CD4-positive, alpha-beta T cell treated with Interleukin-12 subunit alpha and Interleukin-12 subunit beta, for 1 hour (primary cell): ENCODE results near the gene PTPN14.

Experiments
- DNase-seq: peaks from one replicate; pipeline ENCODE4 v3.0.0-alpha.2; 2020

The PTPN14 gene

DNA sequence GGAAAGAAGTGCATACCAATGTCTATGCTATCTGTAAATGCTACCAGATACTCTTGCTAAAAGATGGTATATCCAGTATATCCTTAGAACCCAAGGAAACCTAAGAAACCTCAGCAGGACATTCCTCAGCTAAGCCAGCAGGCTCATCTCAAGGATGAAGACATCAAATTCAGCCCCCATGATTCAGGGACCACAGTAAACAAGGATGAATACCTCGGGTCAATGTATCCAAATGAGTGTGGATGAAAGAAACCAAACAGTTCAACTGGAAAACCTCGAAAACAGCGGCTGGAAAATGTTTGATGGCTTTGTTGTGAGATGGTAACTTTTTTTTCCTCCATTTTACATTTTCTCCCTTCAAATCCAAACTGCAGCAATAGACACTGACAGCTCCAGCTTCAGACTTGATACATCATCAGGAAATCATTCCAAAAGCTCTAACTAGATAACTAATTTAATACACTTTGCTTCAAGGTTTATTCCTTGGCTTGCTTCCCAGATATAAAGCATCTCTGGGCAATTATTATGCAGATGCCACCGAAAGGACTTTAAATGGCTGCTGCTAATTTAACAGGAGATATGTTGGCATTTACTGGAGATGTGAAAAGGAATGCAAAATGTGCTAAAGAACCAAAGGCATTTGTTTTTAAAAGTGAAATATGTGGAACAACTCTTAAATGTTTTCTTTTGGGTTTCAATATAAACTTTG is 196.8 kb downstream of the PTPN14 start:
- no peak for DNase-seq

DNA sequence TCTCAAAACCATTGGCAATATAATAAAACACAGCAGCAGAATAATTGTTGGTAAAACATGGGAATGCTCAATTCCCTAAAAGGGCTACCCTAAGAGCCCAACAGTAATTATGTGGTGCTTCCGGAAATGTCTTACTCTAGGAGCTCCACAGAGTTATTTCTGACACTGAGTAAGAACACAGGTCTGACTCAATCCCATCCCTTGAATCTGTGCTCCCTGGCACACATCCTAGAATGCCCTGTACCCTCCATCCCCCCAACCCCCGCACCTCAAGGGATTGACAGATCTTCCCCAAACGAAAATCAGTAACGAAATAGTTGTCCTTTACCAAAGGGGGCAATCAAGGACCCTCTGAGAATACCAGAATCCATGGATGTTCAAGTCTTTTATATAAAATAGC is 198.6 kb downstream of the PTPN14 start:
- DNase-seq, result no peak

DNA sequence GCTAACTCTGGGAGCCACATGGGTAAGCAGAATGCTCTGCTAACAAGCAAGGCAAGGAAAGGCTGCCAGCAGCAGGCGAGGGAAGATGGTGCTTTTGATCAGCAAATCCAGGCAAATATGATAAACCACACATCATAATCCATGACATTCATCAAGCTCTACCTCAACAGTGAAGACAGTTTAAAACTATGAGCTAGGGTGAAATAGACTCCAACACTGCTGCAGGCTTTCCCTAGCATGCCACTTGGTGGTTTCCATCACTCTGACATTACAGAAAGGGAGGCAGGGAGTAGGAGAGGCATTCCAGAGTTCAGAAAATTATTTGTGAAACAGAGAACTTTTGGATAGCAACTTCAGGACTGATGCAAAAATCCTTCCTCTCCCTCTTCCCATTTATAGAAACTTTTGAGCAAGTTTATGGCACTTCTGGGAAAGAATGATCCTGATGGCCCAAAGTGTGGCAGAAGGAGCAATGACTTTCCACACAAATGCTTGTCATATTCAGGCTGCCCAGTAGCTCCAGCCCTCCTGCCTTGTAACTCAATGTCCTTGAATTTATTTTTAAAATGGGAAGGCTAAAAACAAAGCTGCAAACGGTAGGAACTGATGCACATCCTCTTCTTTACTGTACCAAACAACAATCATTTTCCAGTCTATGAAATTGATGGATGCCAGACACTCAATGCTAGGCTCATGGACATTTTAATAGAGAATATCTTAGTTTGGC is 199.7 kb downstream of the PTPN14 start:
- no peak for DNase-seq

DNA sequence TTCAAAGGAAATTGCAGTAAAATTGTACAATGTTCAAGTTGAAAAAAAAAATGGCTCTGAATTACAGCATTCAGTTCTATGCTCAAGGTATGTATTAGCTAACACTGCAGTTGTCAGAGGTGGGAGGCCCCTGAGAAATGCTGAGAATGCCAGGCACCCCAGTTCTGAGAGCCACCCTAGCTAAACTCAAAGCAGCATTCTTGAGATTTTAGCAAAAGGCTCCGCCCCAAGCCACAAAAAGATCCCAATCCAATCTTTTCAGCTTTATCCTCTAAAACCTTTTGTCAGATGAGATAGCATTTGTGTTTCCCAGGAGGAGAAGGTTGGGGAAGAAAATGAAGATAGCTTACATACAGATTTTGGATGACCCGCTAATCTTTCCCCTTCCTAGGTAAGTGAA is 201.6 kb downstream of the PTPN14 start:
- no peak for DNase-seq

DNA sequence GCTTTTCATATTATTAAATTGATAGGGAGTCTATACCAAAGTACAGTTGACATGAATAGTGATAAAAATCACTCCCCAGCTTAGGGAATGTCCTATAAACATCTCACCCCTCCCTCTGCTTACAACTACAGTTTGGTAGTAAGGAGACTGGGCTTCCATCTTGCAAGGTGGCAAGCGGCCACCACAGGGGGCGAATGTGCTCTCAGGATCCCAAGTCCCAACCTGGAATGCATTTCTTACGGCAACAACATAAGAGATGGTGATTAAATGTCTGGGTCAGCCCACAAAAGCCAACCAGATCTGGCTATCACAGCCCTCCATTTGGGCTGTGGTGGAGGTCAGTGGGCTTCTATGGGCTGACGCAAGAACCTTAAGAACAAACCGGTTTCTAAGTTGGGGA is 202.4 kb downstream of the PTPN14 start:
- no peak for DNase-seq

DNA sequence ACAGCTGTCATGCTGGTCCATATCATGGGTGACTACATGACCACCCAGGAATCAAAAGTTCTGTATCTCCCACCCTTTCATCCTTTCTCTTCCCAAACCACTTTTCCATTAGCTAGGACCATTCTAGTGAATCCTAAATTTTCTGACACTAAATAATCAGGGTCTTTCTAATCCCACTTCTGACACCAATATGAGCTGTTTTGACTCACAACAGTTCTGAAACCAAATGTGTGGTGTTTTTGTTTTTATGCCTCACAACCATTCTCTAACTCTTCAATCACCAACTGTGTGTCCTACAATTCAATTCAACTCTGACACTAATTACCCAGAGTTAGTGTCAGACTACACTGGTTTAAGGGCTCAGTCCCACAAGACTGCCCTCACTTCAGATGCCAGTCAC is 206.5 kb downstream of the PTPN14 start:
- no peak for DNase-seq

DNA sequence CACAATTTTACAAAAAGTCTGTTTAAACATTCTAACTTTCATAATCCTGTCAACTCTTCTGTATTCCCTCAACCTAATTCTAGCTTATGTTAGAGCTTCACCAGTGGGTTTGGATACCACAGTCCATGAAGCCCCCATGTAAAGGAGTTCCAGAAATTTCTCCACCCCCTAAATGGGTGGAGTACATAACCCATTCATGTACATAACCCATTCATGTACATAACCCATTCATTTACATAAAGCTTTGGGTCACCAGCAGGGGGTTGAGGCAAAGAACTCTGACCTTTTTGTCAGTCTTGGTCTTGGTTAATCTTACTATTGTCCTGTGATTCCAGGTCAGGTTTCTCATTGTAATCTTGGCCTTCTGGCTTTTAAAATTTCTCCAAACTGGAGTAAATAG is 208.9 kb downstream of the PTPN14 start:
- no peak for DNase-seq

DNA sequence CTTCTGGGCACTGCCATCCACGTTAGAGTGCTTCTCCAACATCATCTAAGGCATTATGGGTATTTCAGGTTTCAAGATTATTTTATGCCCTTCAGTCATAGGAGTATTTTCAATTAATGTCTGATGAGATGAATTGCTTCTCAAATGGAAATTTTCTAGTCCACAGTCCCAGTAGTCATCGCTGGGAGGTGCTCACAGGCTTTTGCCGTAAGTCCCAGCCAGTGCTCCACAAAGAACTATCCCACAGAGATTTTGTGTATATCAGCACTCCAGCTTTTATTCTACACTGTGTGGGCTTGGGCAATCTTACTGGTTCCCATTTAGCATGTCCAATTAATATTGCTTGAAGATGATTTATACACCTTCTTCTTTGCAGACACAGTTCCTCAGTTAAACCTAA is 209.5 kb downstream of the PTPN14 start:
- no peak for DNase-seq

DNA sequence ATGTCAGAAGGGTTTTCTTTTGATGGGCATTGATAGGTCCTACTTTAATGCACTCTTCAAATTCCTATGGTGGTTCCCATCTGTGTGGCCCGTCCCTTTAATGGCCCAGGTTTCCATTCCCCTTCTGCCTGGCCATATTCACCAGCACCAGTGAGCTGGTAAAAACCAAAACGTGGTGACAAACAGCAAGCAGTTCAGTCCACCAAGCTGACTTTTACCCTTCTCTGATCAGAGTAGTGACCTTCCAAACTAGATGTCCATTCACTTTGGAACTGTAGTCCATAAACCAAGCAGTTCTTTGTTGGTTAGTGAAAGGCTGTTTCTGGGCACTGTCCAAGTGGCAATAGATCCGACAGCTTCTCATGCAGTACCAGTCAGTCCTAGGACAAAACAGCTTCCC is 209.9 kb downstream of the PTPN14 start:
- DNase-seq, result no peak

DNA sequence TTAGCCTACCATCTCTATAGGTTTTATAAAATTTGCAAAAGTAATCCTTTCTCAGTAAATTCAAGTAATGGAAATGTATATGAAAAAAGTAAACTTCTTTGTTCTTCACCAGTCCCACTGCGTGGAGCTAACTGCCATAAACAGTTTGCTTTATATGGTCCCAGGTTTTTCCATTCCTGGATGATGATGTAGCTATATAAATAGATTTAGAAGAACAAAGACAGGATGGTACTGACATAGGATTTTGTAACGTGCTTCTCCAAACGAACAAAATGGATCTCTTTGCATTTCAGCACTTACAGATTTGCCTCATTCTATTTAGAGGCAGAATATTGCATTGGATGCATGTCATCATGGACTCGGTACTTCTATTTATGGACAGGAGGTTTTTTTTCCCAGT is 213.2 kb downstream of the PTPN14 start:
- no peak for DNase-seq

DNA sequence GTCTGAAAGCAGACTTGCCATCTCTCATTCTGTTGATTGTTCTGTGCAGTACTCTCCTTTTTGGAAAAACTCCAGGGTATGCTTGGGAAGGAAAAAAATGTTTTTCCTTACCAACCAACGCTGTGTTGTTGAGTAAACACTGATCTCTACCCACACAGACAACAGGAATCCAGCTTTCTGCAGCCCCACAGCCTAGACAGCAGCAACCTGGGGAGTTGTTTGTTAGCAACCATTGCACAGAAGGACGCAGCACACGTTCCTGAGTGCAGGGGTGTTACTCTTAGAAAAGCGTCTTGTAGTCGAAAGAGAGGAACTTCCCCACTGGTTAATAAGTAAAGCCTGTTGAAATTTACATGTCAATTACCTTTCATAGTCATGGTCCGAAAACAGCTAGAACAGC is 213.9 kb downstream of the PTPN14 start:
- no peak for DNase-seq

DNA sequence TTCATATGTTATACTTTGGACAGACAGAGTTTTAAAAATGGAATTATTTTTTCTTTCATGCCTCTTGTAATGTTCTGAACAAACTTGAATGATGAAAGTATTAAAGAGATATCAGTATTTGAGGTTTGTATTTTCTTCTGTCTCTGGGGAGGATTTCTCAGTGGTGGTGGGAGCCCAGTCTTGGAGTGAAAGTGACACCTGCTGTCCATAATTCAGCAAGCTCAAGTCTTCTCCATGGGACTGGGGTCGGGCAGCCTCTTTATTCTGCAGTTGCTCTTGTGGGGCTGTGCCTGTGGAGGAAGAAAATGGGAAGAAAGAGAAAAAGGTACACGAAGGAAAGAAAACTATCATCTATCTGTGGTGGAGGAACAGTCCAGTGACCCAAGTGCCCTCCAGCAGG is 214.4 kb downstream of the PTPN14 start:
- DNase-seq, result no peak

DNA sequence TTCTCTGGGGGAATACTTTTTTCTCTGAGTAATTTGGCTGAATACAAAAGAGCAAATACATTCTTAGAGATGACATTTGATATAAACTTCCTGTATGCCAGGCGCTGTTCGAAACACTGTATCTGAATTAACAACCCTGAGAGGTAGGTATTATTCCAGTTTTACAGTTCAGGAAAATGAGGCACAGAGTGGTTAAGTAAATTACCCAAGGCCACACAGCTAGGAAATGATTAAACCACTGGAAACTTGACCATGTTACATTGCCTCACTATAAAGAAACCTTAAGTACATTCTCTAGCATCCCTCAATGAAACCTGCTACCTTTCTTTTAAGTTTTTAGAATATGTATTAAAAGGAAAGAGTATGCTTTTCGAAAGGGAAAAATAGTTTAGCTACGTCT is 215.8 kb downstream of the PTPN14 start:
- DNase-seq, result no peak

DNA sequence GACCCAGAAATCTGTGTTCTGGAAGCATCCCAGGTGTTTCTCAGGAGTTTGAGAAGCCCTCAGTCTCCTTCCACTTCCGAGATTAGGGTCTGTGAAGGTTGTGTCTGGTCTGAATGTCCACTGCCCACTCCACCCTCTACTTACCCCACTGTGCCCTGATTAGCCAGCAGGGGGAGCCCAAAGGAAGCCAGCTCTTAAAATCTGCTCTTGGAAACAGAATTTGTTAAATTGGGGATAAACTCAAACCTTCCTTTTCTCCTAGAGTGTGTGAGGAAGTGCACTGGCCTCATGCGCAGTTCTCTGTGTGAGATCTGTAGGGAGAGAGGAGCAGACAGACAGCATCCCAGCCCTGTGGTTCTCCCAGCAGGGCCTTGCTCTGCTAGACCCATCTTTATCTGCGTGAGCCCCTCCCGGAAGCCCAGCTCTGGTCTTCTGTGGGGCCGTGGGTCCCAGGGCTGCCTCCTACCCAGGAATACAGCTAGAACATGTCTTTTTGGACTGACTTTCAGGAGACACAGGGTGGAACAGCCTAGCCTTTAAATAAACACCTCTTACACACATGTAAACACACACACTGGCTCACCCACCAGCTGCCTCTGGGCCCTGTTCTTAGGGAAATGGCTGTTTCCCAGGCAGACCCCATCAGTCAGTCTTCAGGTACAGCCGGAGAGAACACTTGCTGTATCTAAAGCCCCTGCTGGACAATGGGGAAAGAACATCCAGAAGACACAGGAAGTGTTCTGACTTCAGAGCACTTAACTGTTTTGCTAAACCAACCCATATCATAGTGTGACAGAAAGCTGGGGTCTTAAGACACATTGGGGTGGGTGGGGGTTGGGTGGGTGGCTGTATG is 218.2 kb downstream of the PTPN14 start:
- DNase-seq, result peak; percentile 24

DNA sequence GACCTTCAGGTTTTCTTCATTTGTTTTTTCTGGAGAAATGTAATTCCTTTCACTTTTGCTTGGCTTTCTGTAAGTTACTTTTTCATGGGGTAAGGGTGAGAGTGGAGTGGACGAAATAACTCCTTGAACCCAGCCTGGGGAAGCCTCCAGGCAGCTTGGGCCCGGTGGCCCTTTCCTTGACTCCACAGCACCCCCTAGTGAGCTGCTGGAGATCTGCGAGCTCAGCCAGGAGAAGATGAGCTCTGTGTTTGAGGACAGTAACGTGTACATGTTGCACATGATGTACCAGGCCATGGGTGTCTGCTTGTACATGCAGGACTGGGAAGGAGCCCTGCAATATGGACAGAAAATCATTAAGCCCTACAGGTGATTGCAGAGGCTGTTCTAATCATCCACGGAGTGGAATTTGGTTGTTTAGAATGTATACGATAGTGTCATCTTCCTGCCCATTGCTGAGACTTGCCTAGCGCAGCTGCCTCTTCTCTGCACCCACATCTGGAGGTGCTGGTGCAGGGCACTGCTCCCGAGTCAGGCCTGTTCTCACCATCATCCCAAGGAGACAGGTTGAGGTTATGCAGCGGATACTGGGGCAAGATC is 219.5 kb downstream of the PTPN14 start:
- DNase-seq, result peak; percentile 56

DNA sequence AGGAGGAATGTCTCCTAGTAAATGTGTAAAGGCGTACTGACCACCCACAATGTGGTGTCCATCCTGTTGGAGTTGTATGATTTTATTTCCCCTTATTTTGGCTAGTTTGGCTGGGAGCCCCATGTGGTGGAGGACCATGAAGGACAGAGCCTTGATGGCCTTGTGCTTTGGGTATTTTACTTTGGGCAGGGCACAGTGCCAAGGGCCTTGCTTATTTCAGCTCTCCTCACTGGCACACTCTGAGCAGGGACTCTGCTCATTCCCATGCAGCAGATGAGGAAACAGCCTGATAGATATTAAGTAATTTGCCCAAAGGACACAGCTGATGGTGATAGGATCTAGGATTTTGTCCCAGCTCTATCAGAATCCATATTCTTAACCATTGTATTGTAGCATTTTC is 220.2 kb downstream of the PTPN14 start:
- DNase-seq, result no peak

DNA sequence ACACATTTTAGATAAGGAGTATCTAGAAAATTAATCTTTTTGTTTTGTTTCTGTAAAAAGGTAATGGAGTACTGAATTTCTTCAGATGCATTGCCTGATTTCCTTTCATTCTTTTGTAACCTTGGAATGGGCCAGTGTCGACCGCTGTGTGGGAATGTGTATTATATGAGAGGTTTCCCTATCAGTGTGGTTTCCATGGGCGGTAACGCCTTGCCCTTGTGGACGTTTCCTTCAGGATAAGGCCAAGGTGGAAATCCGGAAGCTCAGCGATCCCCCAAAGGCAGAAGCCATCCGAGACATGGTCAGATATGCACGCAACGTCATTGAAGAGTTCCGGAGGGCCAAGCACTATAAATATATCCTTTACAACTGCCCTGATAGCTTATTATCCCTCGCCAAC is 220.7 kb downstream of the PTPN14 start:
- DNase-seq, result no peak

DNA sequence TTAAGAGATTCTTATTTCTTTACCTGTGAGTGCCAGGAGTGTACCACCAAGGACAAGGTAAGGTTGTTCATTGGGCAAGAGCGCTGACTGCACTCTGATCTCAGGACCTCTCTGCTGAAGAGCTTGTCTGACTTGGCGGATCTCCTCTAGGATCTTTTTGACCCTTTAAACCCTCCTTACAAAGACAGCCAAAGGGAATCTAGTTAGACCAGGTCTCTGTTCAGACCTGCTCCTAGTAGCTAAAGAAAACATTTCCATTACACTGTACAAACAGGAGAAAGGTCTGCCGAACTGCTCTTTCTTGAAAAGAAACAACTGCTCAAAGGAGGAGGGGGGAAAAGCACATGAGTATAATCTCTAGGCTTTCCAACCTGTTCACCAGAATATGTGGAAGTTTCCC is 221.2 kb downstream of the PTPN14 start:
- DNase-seq, result no peak

DNA sequence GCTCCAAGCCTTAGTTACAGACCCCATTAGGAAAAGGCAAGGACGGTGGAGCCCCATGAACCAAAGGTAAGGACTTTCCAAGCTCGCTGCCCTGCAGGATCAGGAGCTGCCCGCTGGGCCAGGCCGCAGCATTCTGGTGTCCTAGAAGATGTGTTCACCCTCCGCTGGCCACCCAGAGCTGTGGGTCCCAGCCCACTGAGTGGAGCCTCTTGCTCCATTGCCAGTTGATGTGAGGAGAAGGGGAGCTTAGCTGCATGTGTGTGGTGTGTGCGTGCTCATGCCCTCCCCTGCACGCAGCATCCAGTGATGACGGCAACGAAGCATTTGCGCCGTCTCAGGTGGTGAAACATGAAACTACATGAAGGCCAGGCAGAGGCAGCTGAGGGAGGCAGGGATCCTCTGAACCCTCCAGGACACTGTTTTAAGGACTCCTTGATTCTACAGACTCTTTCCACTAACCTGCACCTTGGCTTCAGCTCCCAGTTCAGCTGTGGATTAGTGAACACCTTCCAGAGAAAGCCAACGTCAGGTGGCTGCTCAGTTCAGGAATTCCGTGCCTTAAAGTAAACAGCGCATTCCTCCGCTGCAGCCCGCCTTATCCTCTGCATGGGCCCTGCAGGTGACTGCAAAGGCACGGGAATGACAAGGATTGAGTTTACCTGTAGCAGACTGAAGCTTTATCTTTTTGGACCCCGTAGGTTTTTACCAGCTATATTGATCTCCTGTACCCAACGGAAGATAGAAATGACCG is 221.8 kb downstream of the PTPN14 start:
- DNase-seq, result no peak

DNA sequence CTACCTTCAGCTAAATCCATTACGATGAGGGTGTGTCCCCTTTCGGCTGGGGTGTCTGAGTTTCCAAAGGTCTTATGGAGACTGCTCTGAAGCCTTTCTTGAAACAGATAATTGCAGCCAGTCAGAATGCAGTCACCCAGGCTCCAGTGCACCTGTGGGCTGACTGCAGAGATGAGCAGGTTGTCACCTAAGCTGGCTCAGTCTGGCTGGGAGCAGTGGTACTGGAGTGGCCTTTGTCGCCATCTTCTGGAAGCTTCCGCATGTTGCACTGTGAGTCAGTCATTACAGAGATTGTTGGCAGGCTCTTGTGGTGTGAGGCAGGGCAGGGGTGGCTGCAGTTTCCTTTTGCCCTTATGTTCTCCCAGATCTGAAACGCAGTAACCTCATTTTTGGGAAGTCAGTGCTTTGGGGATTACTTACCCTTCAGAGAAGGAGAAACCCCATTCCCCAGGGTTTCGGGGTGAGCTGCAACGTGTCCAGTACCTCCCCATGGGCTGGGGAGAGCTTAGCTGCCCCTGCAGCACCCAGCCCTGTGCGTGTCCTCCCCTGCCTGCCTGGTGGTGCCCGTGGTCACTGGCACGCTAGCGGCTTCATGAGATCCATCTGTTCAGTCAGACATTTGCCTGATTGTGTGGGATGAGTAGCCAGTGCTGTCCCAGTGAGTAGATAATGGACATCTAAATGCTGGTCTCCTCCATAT is 222.5 kb downstream of the PTPN14 start:
- DNase-seq, result peak; percentile 81

DNA sequence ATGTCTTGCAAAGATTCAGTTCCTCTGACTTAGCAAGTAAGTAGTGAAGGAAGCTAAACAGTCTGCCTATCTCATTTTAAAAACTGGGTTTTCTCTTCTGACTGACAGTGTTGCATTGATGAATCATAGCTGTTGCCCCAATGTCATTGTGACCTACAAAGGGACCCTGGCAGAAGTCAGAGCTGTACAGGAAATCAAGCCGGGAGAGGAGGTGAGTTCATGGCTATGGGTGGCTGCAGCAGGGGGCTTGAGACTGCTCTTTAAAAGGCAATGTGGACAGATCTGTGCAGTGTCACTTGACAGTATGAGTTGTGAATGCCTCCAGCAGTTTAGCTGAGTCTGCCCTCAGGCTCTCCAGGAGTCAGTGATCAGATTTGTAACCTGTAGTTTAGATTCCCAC is 223.9 kb downstream of the PTPN14 start:
- DNase-seq, result no peak

DNA sequence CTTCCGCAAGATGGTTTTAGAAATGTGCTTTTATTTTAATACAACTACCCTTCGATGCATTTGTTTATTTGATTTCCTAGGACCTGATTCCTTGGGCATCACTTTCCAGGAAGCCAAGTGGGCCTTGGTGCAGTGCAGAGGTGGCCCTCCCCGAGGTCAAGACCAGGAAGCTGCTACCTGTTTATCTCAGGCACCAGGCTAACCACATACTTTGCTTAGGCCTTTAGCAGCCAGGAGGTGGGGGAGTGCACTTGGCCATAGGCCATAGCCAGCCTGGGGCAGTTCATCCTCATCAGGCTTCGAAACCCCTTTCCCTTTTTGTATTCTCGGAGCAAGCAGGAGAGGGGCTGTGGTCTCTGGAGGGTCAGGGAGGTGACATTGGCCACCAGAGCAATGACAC is 225.0 kb downstream of the PTPN14 start:
- DNase-seq, result no peak
